ENCODE measurements around the gene ZNG1A.
"Not testable (repeated sequence)": the region's sequence is repeated elsewhere in the genome, so short reads cannot be mapped to it uniquely, and the experiment has no call there.

Gene ZNG1A

DNA sequence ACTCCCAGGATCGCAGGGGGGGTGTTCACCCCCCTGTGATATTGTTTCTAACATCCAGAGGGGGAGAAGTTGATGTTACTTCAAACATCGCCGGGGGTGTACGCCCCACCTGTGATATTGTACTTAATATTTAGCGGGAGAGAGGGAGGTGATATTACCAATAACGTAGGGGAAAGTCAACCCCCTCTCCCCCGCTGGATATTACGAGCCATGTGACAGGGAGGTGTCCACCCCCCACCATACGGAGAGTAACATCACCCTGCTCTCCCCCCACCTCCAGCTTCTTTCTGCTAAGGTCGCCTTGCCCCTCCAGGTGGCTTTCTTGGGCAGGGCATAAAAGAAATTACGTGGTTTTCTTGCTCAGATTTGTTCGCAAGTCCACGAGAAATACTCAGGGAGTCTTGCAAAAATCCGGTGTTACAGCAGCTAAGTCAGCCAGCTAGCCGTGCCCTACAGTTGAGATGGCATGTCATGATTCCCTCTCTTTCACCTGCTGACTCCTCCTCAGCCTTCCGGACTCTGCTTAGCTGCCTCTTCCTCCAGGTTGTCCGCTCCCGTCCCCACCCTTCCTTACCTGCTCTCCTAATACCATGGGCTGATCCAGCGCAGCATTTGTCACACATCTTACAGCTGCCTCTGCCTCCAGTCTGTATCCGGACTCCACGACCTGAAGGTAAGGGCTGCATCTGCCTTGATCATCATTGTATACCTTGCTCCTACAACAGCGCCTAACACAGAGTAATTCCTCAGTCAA, 69.9 kb downstream of the ZNG1A start:
- peaks cover 39% of the 10 kb centered on the region for H3K27me3 Mint-ChIP-seq
- DNase-seq (ENCODE audit: low spot score in 2 of 2); H3K9me3 Mint-ChIP-seq; H3K4me1 Mint-ChIP-seq; H3K27ac Mint-ChIP-seq (ENCODE audit: low read depth); H3K36me3 Mint-ChIP-seq (ENCODE audit: insufficient read depth); ATAC-seq (replicated peaks; ENCODE audit: extremely low read depth, poor library complexity, severe bottlenecking); H3K4me3 Mint-ChIP-seq: not testable (repeated sequence)

DNA sequence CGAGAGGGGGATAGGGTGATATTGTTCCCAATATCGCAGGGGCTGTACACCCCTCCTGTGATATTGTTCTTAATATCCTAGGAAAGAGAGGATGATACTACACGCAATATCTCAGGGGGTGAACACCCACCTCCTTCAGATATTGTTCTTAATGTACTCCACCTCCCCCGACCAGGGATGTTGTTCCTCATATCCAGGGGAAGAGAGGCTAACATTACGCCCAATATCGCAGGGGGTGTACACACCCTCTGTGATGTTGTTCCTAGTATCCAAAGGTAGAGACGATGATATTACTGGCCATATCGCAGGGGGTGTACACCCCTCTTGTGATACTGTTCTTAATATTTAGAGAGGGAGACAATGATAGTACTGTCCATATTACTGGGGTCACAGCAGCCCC, 72.9 kb downstream of the ZNG1A start:
- not testable (repeated sequence) for DNase-seq (ENCODE audit: low spot score in 2 of 2); H3K9me3 Mint-ChIP-seq

DNA sequence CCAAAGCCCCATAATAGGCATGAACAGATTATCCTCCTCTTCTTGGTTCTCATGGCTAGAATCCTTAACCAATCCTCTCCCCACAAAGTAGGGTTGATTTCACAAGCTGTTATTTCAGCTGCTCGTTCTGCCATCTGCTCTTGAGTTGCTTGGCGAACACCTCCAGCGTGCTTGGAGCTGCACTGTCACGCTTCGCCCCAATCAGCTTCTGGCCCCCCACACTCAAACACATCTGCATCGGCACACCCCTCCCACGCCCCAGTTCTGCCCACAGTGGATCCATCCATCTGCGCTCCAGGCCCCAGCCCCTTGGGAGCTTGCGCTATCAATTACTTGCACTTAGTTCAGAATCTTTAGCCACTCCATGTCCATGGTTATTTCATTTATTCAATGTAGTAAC, 78.4 kb downstream of the ZNG1A start:
- H3K27me3 Mint-ChIP-seq, H3K9me3 Mint-ChIP-seq: not testable (repeated sequence)

More for the DNA sequence above, 72.9 kb downstream of the ZNG1A start:
- ATAC-seq (replicated peaks; ENCODE audit: extremely low read depth, poor library complexity, severe bottlenecking); H3K27ac Mint-ChIP-seq (ENCODE audit: low read depth); H3K4me1 Mint-ChIP-seq; H3K36me3 Mint-ChIP-seq (ENCODE audit: insufficient read depth); H3K4me3 Mint-ChIP-seq: not testable (repeated sequence)
- peaks cover 39% of the 10 kb centered on the region for H3K27me3 Mint-ChIP-seq

DNA sequence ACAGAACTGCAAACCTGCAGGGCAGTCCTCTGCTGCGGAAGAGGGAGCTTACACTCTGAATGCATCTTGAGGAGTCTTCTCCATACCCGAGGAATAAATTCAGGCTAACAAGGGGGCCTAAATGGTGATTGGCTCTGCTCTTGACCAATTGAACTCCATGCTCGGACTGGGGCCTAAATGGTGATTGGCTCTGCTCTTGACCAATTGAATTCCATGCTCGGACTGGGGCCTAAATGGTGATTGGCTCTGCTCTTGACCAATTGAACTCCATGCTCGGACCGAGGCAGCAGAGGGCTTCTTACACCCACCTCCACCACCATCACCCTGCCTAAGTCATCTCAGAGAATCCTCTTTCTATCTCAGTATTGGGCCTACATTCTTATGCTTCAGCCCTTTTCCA, 79.0 kb downstream of the ZNG1A start:
- DNase-seq (ENCODE audit: low spot score in 2 of 2); H3K4me1 Mint-ChIP-seq; H3K36me3 Mint-ChIP-seq (ENCODE audit: insufficient read depth); ATAC-seq (replicated peaks; ENCODE audit: extremely low read depth, poor library complexity, severe bottlenecking); H3K4me3 Mint-ChIP-seq; H3K27me3 Mint-ChIP-seq; H3K9me3 Mint-ChIP-seq; H3K27ac Mint-ChIP-seq (ENCODE audit: low read depth): not testable (repeated sequence)

More for the DNA sequence above, 78.4 kb downstream of the ZNG1A start:
- DNase-seq (ENCODE audit: low spot score in 2 of 2); H3K4me1 Mint-ChIP-seq; H3K36me3 Mint-ChIP-seq (ENCODE audit: insufficient read depth); H3K4me3 Mint-ChIP-seq; H3K27ac Mint-ChIP-seq (ENCODE audit: low read depth); ATAC-seq (replicated peaks; ENCODE audit: extremely low read depth, poor library complexity, severe bottlenecking): not testable (repeated sequence)

DNA sequence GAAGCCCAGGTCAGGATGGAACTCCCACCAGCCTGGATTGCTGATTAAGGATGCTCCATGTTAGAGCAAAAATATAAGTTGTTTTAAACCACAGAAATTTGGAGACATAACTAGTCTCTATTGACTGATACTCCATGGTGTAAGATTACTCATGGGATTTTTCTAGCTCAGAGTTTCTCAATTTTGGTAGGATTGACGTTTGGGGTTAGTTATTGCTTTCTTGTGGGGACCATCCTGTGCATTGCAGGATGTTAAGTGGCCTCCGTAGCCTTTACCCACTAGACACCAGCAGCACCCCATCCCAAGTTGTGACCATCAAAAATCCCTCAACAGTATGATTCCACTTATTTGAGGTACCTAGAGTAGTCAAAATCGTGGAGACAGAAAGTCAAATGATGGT, 80.1 kb downstream of the ZNG1A start:
- not testable (repeated sequence) for H3K4me1 Mint-ChIP-seq; H3K27ac Mint-ChIP-seq (ENCODE audit: low read depth); H3K27me3 Mint-ChIP-seq; H3K9me3 Mint-ChIP-seq; H3K4me3 Mint-ChIP-seq; DNase-seq (ENCODE audit: low spot score in 2 of 2); H3K36me3 Mint-ChIP-seq (ENCODE audit: insufficient read depth); ATAC-seq (replicated peaks; ENCODE audit: extremely low read depth, poor library complexity, severe bottlenecking)

DNA sequence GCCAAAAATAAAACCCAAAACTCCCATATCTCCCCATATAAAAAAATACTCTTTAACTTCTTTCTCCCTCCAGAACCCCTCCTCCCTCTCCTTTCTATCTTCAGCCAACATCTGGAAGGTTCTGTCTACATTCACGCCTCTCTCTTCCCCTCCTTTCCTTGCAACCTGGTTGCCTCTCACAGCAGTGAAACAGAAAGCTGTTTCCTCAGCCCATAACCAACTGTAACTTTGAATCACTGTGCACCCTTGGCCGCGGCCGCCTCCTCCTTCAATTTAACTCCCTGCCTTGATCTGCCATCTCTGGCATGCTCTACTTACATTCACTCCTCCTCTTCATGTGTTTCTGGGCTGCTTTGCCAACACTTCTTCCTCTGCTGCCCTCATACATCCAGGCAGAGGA, 83.9 kb downstream of the ZNG1A start:
- H3K9me3 Mint-ChIP-seq; ATAC-seq (replicated peaks; ENCODE audit: extremely low read depth, poor library complexity, severe bottlenecking); H3K27me3 Mint-ChIP-seq; H3K27ac Mint-ChIP-seq (ENCODE audit: low read depth); H3K4me1 Mint-ChIP-seq; H3K36me3 Mint-ChIP-seq (ENCODE audit: insufficient read depth); H3K4me3 Mint-ChIP-seq; DNase-seq (ENCODE audit: low spot score in 2 of 2): not testable (repeated sequence)

DNA sequence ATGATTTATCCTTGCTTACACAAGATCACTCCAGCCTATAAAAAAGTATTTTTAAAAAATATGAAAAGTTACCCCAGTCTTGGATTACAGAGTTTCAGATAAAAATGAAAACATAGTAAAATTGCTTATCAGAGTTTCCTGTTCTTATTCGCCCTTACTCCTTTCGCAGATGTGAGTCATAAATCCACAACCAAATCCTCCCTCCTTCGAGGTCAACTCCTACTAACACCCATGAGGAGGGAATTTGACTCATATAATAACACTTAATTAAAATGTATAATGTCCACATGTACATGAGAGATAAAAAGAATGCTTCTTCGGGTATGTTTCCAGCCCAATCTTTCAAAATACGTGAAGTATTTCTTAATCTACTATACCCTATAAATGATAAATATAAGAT, 84.5 kb downstream of the ZNG1A start:
- not testable (repeated sequence) for H3K4me3 Mint-ChIP-seq; H3K9me3 Mint-ChIP-seq; DNase-seq (ENCODE audit: low spot score in 2 of 2); H3K27ac Mint-ChIP-seq (ENCODE audit: low read depth); H3K36me3 Mint-ChIP-seq (ENCODE audit: insufficient read depth); H3K27me3 Mint-ChIP-seq; ATAC-seq (replicated peaks; ENCODE audit: extremely low read depth, poor library complexity, severe bottlenecking); H3K4me1 Mint-ChIP-seq

DNA sequence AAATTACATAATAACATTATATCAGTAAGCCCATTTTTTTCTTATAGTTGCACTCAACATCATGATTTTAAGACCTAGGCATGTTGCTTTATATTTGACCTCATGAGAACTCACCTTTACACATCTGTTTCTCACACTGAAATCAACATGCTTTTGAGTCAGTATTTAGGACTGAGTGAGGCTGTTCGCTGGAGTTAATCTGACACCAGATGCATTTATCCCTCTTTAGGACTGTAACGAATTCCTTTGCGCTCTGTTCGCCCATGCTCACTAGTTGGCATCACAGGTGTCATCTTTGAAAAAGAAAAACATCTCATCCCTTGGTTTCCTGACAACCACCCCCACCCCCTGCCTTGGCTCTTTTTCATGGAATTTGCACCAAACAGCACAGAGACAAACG, 84.9 kb downstream of the ZNG1A start:
- not testable (repeated sequence) for H3K27ac Mint-ChIP-seq (ENCODE audit: low read depth); H3K9me3 Mint-ChIP-seq

DNA sequence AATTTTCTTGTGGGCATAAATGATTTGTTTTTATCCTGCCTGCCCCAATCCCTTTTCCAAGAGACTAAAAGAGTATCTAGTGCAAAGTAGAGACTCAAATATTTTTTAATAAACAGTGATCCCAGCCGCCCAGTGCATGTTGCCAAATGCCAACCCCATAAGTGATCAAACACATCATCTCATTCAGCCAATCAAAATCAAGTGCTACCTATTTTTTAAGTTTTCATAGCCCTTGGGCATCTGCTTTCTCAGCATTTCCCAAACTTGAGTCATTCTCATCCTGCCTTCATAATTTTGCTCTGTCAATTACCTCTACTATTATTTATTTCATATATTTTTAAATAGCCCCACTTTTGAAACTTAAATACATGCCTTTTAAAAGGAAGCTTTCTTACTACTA, 88.0 kb downstream of the ZNG1A start:
- DNase-seq (ENCODE audit: low spot score in 2 of 2); ATAC-seq (replicated peaks; ENCODE audit: extremely low read depth, poor library complexity, severe bottlenecking); H3K4me3 Mint-ChIP-seq; H3K9me3 Mint-ChIP-seq; H3K27ac Mint-ChIP-seq (ENCODE audit: low read depth); H3K27me3 Mint-ChIP-seq; H3K4me1 Mint-ChIP-seq; H3K36me3 Mint-ChIP-seq (ENCODE audit: insufficient read depth): not testable (repeated sequence)

More for the DNA sequence above, 84.9 kb downstream of the ZNG1A start:
- not testable (repeated sequence) for H3K4me1 Mint-ChIP-seq; ATAC-seq (replicated peaks; ENCODE audit: extremely low read depth, poor library complexity, severe bottlenecking); H3K4me3 Mint-ChIP-seq; H3K27me3 Mint-ChIP-seq; H3K36me3 Mint-ChIP-seq (ENCODE audit: insufficient read depth); DNase-seq (ENCODE audit: low spot score in 2 of 2)

DNA sequence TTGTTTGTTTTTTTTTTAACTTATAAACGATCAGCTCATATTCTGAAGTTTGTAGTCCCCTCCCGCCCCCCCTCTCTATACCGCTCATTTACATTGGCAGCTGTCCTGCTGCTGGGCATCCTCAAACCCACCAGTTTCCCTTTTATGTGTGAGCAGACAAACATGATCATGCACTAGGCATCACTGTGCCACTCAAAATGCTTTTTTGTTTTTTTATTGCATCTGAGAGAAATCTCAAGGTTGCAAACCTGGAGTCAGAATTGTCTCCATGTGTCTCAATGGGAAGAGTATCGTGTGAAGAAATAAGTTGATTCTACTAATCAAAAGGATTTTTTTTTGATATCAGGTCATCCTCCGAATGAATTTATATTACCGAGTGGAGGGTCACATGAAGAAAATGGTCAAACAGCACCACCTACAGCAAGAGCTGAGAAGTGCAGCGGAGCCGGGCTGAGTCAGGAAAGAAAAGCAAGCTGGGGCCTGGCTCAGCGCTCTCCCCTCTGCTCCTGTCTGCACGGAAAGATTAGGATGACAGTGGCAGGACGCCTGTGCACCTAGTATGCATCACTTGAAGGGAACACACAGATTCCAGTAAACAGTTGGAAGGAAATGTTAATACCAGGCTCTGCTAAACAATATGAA, 90.3 kb downstream of the ZNG1A start:
- not testable (repeated sequence) for H3K36me3 Mint-ChIP-seq (ENCODE audit: insufficient read depth); H3K4me3 Mint-ChIP-seq; H3K27me3 Mint-ChIP-seq; DNase-seq (ENCODE audit: low spot score in 2 of 2); H3K4me1 Mint-ChIP-seq; H3K27ac Mint-ChIP-seq (ENCODE audit: low read depth); H3K9me3 Mint-ChIP-seq
- peak; percentile 84 for ATAC-seq (replicated peaks; ENCODE audit: extremely low read depth, poor library complexity, severe bottlenecking)

DNA sequence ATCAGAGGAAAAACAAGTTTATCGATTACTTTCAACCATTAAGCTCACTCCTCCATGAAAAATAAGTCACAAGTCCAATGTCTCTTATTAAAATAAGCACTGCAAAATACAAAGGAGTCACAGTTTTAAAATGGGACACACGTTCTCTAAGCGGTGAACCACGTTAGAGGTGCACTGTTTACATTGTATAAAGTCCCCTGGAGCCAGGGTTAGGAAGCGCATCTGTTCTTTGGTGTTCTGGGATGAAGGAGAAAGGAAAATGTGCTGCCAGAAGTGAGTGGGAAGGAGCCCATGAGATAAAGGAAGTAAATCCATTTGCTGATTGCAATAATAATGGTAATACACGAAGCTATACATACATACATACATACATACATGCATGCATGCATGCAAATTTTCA, 91.0 kb downstream of the ZNG1A start:
- H3K9me3 Mint-ChIP-seq; H3K36me3 Mint-ChIP-seq (ENCODE audit: insufficient read depth); H3K27ac Mint-ChIP-seq (ENCODE audit: low read depth); H3K4me1 Mint-ChIP-seq; H3K27me3 Mint-ChIP-seq; ATAC-seq (replicated peaks; ENCODE audit: extremely low read depth, poor library complexity, severe bottlenecking); H3K4me3 Mint-ChIP-seq; DNase-seq (ENCODE audit: low spot score in 2 of 2): not testable (repeated sequence)

DNA sequence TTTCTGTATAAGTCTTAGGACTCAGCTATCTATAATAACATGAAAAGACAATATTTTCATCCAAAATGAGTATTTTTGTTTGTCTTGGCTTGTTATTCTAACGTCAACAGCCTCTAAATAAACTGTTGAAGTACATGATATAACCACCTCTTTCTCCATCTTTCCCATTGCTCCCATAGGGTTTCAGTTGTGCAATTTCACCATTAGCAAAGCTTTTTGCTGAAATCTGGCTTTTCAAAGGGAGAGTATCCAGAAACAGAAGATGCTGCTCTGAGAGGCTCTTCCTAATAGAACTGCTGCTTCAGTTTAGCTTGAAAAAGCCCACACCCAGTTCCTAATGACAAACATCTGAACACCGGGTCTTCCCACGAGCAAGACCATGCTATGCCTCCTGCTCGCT, 91.8 kb downstream of the ZNG1A start:
- ATAC-seq (replicated peaks; ENCODE audit: extremely low read depth, poor library complexity, severe bottlenecking), result not testable (repeated sequence)

DNA sequence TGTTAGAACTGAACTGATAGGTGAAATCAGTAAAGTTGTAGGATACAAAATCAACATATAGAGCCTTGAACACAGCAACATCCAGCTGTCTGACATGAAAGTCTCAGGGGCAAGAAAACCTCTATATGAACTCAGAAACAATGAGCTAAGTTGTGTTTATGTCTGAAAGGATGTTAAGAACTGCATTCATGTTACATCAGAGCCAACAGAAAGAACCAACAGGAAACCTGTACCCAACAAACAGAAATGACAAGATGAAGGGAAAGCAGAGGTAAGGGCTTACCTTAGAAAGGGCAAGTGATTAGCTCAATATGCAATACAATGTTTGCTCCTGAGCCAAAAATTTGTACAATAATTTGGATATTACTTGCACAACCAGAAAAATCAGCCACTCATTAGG, 92.2 kb downstream of the ZNG1A start:
- H3K27me3 Mint-ChIP-seq; H3K27ac Mint-ChIP-seq (ENCODE audit: low read depth); DNase-seq (ENCODE audit: low spot score in 2 of 2); H3K4me3 Mint-ChIP-seq; ATAC-seq (replicated peaks; ENCODE audit: extremely low read depth, poor library complexity, severe bottlenecking); H3K9me3 Mint-ChIP-seq; H3K4me1 Mint-ChIP-seq; H3K36me3 Mint-ChIP-seq (ENCODE audit: insufficient read depth): not testable (repeated sequence)

More for the DNA sequence above, 91.8 kb downstream of the ZNG1A start:
- DNase-seq (ENCODE audit: low spot score in 2 of 2); H3K27me3 Mint-ChIP-seq; H3K4me3 Mint-ChIP-seq; H3K9me3 Mint-ChIP-seq; H3K4me1 Mint-ChIP-seq; H3K36me3 Mint-ChIP-seq (ENCODE audit: insufficient read depth); H3K27ac Mint-ChIP-seq (ENCODE audit: low read depth): not testable (repeated sequence)
